KMS-11 (cell line): Measurements from ENCODE around the gene PHLDB2.

Experiments
- H2AFZ ChIP-seq: fragments of 200-600 bp; sonication (generic); 2 replicates; pipeline ENCODE4 v1.6.1; 2016; ENCODE audit warnings: antibody characterized with exemption, mixed run types, low read depth
- H3K27ac ChIP-seq: fragments of 200-600 bp; sonication (generic); 2 replicates; pipeline ENCODE4 v1.6.1; 2016; ENCODE audit warnings: mild to moderate bottlenecking, mixed run types
- H3K27me3 ChIP-seq: fragments of 200-600 bp; sonication (generic); 2 replicates; pipeline ENCODE4 v1.6.1; 2017; ENCODE audit warnings: mild to moderate bottlenecking, low read depth, mixed run types, moderate library complexity; ENCODE audit not compliant: insufficient read depth
- H3K36me3 ChIP-seq: fragments of 200-600 bp; sonication (generic); 2 replicates; pipeline ENCODE4 v1.6.1; 2017; ENCODE audit warnings: mild to moderate bottlenecking, mixed run types; ENCODE audit not compliant: insufficient read depth
- H3K4me1 ChIP-seq: fragments of 200-600 bp; sonication (generic); 2 replicates; pipeline ENCODE4 v1.6.1; 2016; ENCODE audit warnings: mild to moderate bottlenecking, low read depth, mixed run types; ENCODE audit not compliant: poor library complexity, severe bottlenecking
- H3K4me2 ChIP-seq: fragments of 200-600 bp; sonication (generic); 2 replicates; pipeline ENCODE4 v1.7.0; 2016; ENCODE audit warnings: mild to moderate bottlenecking, mixed run types
- H3K4me3 ChIP-seq: fragments of 200-600 bp; sonication (generic); IDR thresholded peaks from 2 replicates; pipeline ENCODE4 v1.6.1; 2017; ENCODE audit warnings: low read depth, low read length, mixed read lengths; ENCODE audit not compliant: insufficient read depth
- H3K79me2 ChIP-seq: fragments of 200-600 bp; sonication (generic); 2 replicates; pipeline ENCODE4 v1.6.1; 2016; ENCODE audit warnings: low read depth, mixed run types; ENCODE audit not compliant: insufficient read depth
- H3K9ac ChIP-seq: fragments of 200-600 bp; sonication (generic); 2 replicates; pipeline ENCODE4 v1.6.1; 2016; ENCODE audit warnings: mild to moderate bottlenecking, mixed run types
- H4K20me1 ChIP-seq: fragments of 200-600 bp; sonication (generic); 2 replicates; pipeline ENCODE4 v1.6.1; 2016; ENCODE audit warnings: mild to moderate bottlenecking, mixed run types; ENCODE audit not compliant: insufficient read depth
- CTCF ChIP-seq: fragments of 200-600 bp; sonication (generic); conservative IDR thresholded peaks from 2 replicates; pipeline ENCODE4 v1.6.1; 2017; ENCODE audit warnings: low read depth, mild to moderate bottlenecking, antibody characterized with exemption, low read length, moderate library complexity, mixed read lengths

PHLDB2 gene

GRCh38 chr3:111986800-111987199 is 127.7 kb downstream of the PHLDB2 start:
- no peak overlapping the region for H3K9ac ChIP-seq
- H4K20me1 ChIP-seq: no peaks in the 10 kb centered on the region; the same call in 1 of the 2 replicates
- H3K27me3 ChIP-seq: no peaks in the 10 kb centered on the region
- H2AFZ ChIP-seq: no peak overlapping the region
- TF ChIP-seq CTCF: no peak
- H3K4me2 ChIP-seq: no peak overlapping the region
- no peak overlapping the region for H3K27ac ChIP-seq
- peaks cover 4% of the 10 kb centered on the region; the same call in 1 of the 2 replicates for H3K79me2 ChIP-seq
- peaks cover 5% of the 10 kb centered on the region for H3K4me1 ChIP-seq
- peaks cover 7% of the 10 kb centered on the region; the same call in 1 of the 2 replicates for H3K36me3 ChIP-seq
- no peak overlapping the region for H3K4me3 ChIP-seq

GRCh38 chr3:111989061-111989678 is 130.1 kb downstream of the PHLDB2 start:
- H3K4me1 ChIP-seq: peaks cover 5% of the 10 kb centered on the region
- no peaks in the 10 kb centered on the region; the same call in 1 of the 2 replicates for H4K20me1 ChIP-seq
- no peak overlapping the region for H3K4me2 ChIP-seq
- H3K9ac ChIP-seq: no peak overlapping the region
- TF ChIP-seq CTCF: peak; percentile 78
- H3K79me2 ChIP-seq: no peaks in the 10 kb centered on the region
- H2AFZ ChIP-seq: no peak overlapping the region
- H3K27me3 ChIP-seq: no peaks in the 10 kb centered on the region
- peaks cover 7% of the 10 kb centered on the region; the same call in 1 of the 2 replicates for H3K36me3 ChIP-seq
- no peak overlapping the region for H3K4me3 ChIP-seq
- no peak overlapping the region for H3K27ac ChIP-seq

- peaks cover 7% of the 10 kb centered on the region; the same call in 1 of the 2 replicates for H3K36me3 ChIP-seq
- H3K4me1 ChIP-seq: peaks cover 5% of the 10 kb centered on the region
- no peak overlapping the region for H3K9ac ChIP-seq
- no peaks in the 10 kb centered on the region for H3K79me2 ChIP-seq
- no peak overlapping the region for H3K4me3 ChIP-seq
- no peak overlapping the region for H3K4me2 ChIP-seq
- H2AFZ ChIP-seq: no peak overlapping the region
- H4K20me1 ChIP-seq: no peaks in the 10 kb centered on the region; the same call in 1 of the 2 replicates
- no peak overlapping the region for H3K27ac ChIP-seq
- H3K27me3 ChIP-seq: no peaks in the 10 kb centered on the region
- TF ChIP-seq CTCF: no peak
Measured at GRCh38 chr3:111993038-111993437, 134.0 kb downstream of the PHLDB2 start.

- no peak for TF ChIP-seq CTCF
- H3K27me3 ChIP-seq: no peaks in the 10 kb centered on the region
- H3K79me2 ChIP-seq: no peaks in the 10 kb centered on the region
- no peak within 1 kb of the TSS for H2AFZ ChIP-seq
- no peaks in the 10 kb centered on the region for H4K20me1 ChIP-seq
- no peak within 1 kb of the TSS for H3K4me3 ChIP-seq
- H3K4me1 ChIP-seq: no peaks in the 10 kb centered on the region
- H3K27ac ChIP-seq: no peak within 1 kb of the TSS
- no peak within 1 kb of the TSS for H3K4me2 ChIP-seq
- H3K36me3 ChIP-seq: no peaks in the 10 kb centered on the region
- no peak within 1 kb of the TSS for H3K9ac ChIP-seq
Measured at GRCh38 chr3:111998636-111999483, 139.8 kb downstream of the PHLDB2 start, which contains the start of gene TAGLN3. Gene TAGLN3 (plus strand): TSS chr3:111998922. CDS start chr3:111999423, 501 bp downstream.
